Transverse colon (tissue), 4 donors: Measurements from ENCODE around the gene SEPTIN2. TPM values are rescaled to one million over a fixed set of nuclear protein-coding genes. Genes with fewer than 3 reads are reported as not detected.
"Not testable (repeated sequence)": the region's sequence is repeated elsewhere in the genome, so short reads cannot be mapped to it uniquely, and the experiment has no call there.

Experiments used
- DNase-seq: peaks from one replicate; pipeline ENCODE4 v3.0.0-alpha.2; 2019
- H3K27ac ChIP-seq, 4 donors: fragments of 200-600 bp; sonication (generic); 2 replicates each; pipeline ENCODE4 v1.5.1; 2016 to 2018; ENCODE audit warnings: inconsistent platforms in 4 of 4
- H3K27me3 ChIP-seq: fragments of 200-600 bp; sonication (generic); 2 replicates; pipeline ENCODE4 v1.5.1; 2017; ENCODE audit warnings: inconsistent platforms
- H3K36me3 ChIP-seq, 4 donors: fragments of 200-600 bp; sonication (generic); 2 replicates each; pipeline ENCODE4 v1.5.1; 2017 to 2019; ENCODE audit warnings: inconsistent platforms in 4 of 4
- H3K4me1 ChIP-seq, 4 donors: fragments of 200-600 bp; sonication (generic); 2 replicates each; pipeline ENCODE4 v1.5.1; 2017 to 2020; ENCODE audit warnings: inconsistent platforms in 4 of 4
- H3K4me3 ChIP-seq, 4 donors: fragments of 200-600 bp; sonication (generic); 1 replicate in 1 of 4; 2 replicates in 3 of 4; pipeline versions ENCODE4 v1.5.1 to v1.6.1; 2017 to 2019; ENCODE audit warnings: inconsistent platforms in 4 of 4
- H3K9me3 ChIP-seq, 2 donors: fragments of 200-600 bp; sonication (generic); 2 replicates each; pipeline ENCODE4 v1.5.1; 2017 to 2019; ENCODE audit warnings: inconsistent platforms in 2 of 2
- CTCF ChIP-seq, 5 experiments: fragments of 200-600 bp in 3 of 5; fragments of 450-650 bp in 2 of 5; sonication (generic) in 3 of 5; IDR thresholded peaks; 1 replicate in 2 of 5; 2 replicates in 3 of 5; pipeline ENCODE4 v1.5.1; 2016 to 2017; ENCODE audit warnings: antibody characterized with exemption in 5 of 5, inconsistent platforms in 3 of 5, mild to moderate bottlenecking in 2 of 5, moderate library complexity in 1 of 5
- EP300 ChIP-seq: sonication (generic); formaldehyde crosslinking; IDR thresholded peaks from one replicate; pipeline ENCODE4 v1.6.1; 2017; ENCODE audit warnings: antibody characterized with exemption, low read depth
- POLR2A ChIP-seq: fragments of 450-650 bp; IDR thresholded peaks from one replicate; pipeline ENCODE4 v1.6.1; 2016; ENCODE audit warnings: antibody characterized with exemption, mild to moderate bottlenecking, moderate library complexity
- POLR2AphosphoS5 ChIP-seq, 3 donors: sonication (generic); formaldehyde crosslinking; IDR thresholded peaks; one replicate each; pipeline ENCODE4 v1.6.1; 2016; ENCODE audit warnings: antibody characterized with exemption in 3 of 3
- WGBS, 2 donors: methylation state at CpG; one replicate each; pipeline ENCODE4 v1.1.5; 2018; ENCODE audit warnings: low coverage in 1 of 2; 5-methylcytosine and 5-hydroxymethylcytosine counted together
- in situ Hi-C, 4 donors: fragments of 200-750 bp; cut with MboI; loops; one replicate each; pipeline versions ENCODE4 v1.15.0 to v1.15.1; 2017; ENCODE audit warnings: low sequenced_read_pairs in 3 of 4, low pct_ligation_motif_present in 1 of 4, low pct_unique_long_range_greater_than_20kb in 1 of 4
- intact Hi-C: fragments of 100-400 bp; cut with DNase I; formaldehyde crosslinking; loops from one replicate; pipeline ENCODE4 v1.15.1; 2023; ENCODE audit warnings: low total_unique reads
- total RNA-seq, 4 donors: library from RNA; depleted of rRNA; stranded (reverse); fragments of >200 nt; gene quantifications; one replicate each; pipeline ENCODE4 v1.1.0, GENCODE V29; 2016

SEPTIN2 gene
- total RNA-seq, 4 donors from 2014 or later = 116 to 264 (median 180) TPM

DNA sequence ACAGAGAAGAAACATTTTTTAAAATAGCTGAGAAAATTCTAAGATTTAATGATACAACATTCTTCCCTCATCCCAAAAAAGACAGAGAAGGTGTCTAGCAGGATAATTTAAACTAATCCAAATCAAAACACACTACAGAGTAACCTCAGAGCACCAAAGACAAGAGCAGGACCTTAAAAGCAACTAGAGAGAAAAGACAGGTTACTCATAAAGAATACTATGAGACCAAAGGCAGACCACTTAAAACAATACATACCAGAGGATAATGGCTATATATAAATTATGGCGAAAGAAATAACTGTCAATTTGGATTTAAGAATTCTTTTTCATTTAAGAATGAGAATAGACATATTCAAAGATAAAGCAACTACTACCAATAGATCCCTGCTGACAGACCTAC lies 40.2 kb upstream of the SEPTIN2 start:
- 100% methylated on average over 1 of the region's 1 CpG for WGBS, 2 donors
- Histone ChIP-seq H3K9me3 (no peaks in the 10 kb centered on the region), H3K4me1 (peaks cover 14 to 21% (median 18%) of the 10 kb centered on the region in 4 donors), H3K4me3 (no peak overlapping the region), H3K27me3 (no peaks in the 10 kb centered on the region), H3K27ac (no peak overlapping the region), H3K36me3 (no peaks in the 10 kb centered on the region)
- no peak for DNase-seq
- in situ Hi-C loops = no loop called here
- intact Hi-C loops = no loop called here
- TF ChIP-seq CTCF (IDR thresholded peaks at IDR 0.05) (no peak), EP300 (no peak), POLR2AphosphoS5 (IDR thresholded peaks at IDR 0.05) (no peak), POLR2A (no peak)

- H3K36me3 ChIP-seq = no peaks in the 10 kb centered on the region
- in situ Hi-C loops (no loop called here), intact Hi-C loops (no loop called here)
- no peak overlapping the region for H3K4me3 ChIP-seq
- no peak for TF ChIP-seq POLR2A
- no peak for TF ChIP-seq CTCF (IDR thresholded peaks at IDR 0.05)
- TF ChIP-seq POLR2AphosphoS5 (IDR thresholded peaks at IDR 0.05) = no peak
- TF ChIP-seq EP300 = no peak
- DNase-seq = no peak
- no peaks in the 10 kb centered on the region for H3K9me3 ChIP-seq
- peaks cover 11 to 17% (median 14%) of the 10 kb centered on the region in 4 donors for H3K4me1 ChIP-seq
- H3K27ac ChIP-seq = no peak overlapping the region
- WGBS, 2 donors = 95 to 100% methylated on average over 1 of the region's 1 CpG
- no peaks in the 10 kb centered on the region for H3K27me3 ChIP-seq
Measured at GRCh38 chr2:241275910-241276309, 39.8 kb upstream of the SEPTIN2 start.

DNA sequence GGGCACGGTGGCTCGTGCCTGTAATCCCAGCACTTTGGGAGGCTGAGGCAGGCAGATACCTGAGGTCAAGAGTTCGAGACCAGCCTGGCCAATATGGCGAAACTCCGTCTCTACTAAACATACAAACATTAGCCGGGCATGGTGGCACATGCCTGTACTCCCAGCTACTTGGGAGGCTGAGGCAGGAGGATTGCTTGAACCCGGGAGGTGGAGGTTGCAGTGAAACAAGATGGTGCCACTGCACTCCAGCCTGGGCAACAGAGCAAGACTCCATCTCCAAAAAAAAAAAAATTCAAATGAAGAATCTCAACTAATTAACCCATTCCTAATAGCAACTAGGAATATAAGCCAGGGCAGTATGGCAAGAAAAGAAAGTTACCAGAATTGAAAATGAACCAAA lies 37.4 kb upstream of the SEPTIN2 start:
- WGBS, 2 donors = 97 to 98% methylated on average over 5 to 7 of the region's 7 CpGs
- H3K36me3 ChIP-seq, H3K4me1 ChIP-seq, H3K27me3 ChIP-seq, in situ Hi-C loops, H3K9me3 ChIP-seq, H3K27ac ChIP-seq, intact Hi-C loops, DNase-seq, H3K4me3 ChIP-seq: not testable (repeated sequence)

GRCh38 chr2:241279413-241279812 lies 36.3 kb upstream of the SEPTIN2 start:
- in situ Hi-C loops (no loop called here), intact Hi-C loops (no loop called here)
- Histone ChIP-seq H3K4me3 (no peak overlapping the region), H3K9me3 (no peaks in the 10 kb centered on the region), H3K27ac (peak overlapping the region in 1 of 4 donors; percentile 4), H3K4me1 (no peaks in the 10 kb centered on the region), H3K27me3 (no peaks in the 10 kb centered on the region), H3K36me3 (no peaks in the 10 kb centered on the region)
- TF ChIP-seq POLR2AphosphoS5 (IDR thresholded peaks at IDR 0.05) (no peak), EP300 (no peak), POLR2A (no peak), CTCF (IDR thresholded peaks at IDR 0.05) (no peak)
- DNase-seq = no peak
- WGBS, 2 donors = 73 to 97% methylated on average over 3 to 8 of the region's 8 CpGs

GRCh38 chr2:241279828-241280227 lies 35.9 kb upstream of the SEPTIN2 start:
- Histone ChIP-seq H3K36me3 (no peaks in the 10 kb centered on the region), H3K9me3 (no peaks in the 10 kb centered on the region), H3K4me3 (no peak overlapping the region), H3K27me3 (no peaks in the 10 kb centered on the region), H3K4me1 (peaks cover 0 to under 1% (median 0%) of the 10 kb centered on the region in 4 donors), H3K27ac (peak overlapping the region in 1 of 4 donors; percentile 4)
- in situ Hi-C loops (no loop called here), intact Hi-C loops (no loop called here)
- TF ChIP-seq EP300 (no peak), POLR2AphosphoS5 (IDR thresholded peaks at IDR 0.05) (no peak), CTCF (IDR thresholded peaks at IDR 0.05) (no peak)
- 93 to 100% methylated on average over 1 to 3 of the region's 3 CpGs for WGBS, 2 donors
- no peak for DNase-seq
